ENCODE measurements around the gene AGBL2. TPM values are rescaled to one million over a fixed set of nuclear protein-coding genes. Genes with fewer than 3 reads are reported as not detected.

Gene AGBL2
- total and polyA plus RNA-seq, 2 of the 8 experiments (the other 6 are each of a cell fraction or from before 2014, with no cell fraction given): 2.1 to 6.5 TPM

- Histone ChIP-seq H2BK12ac (ENCODE audit: low read depth, low read length) (no peak overlapping the region), H3K4me1 (replicated peaks in 1 of 4; ENCODE audit: control insufficient read depth in 3 of 4, insufficient read depth in 4 of 4, low read length in 3 of 4) (no peaks in the 10 kb centered on the region), H3K18ac (ENCODE audit: extremely low read depth, low read length) (no peak overlapping the region), H2BK5ac (ENCODE audit: low read depth, low read length) (no peak overlapping the region), H3K4me2 (ENCODE audit: insufficient read depth in 1 of 2, low read depth in 2 of 2, low read length in 2 of 2) (no peak overlapping the region), H3K9ac (replicated peaks in 1 of 4; ENCODE audit: extremely low read depth in 1 of 4, low read depth in 3 of 4, low read length in 3 of 4) (no peak overlapping the region), H3K56ac (replicated peaks; ENCODE audit: insufficient read length, low read depth, low read length) (no peak overlapping the region), H4K8ac (ENCODE audit: extremely low read depth, insufficient read depth, low read length) (no peak overlapping the region), H3K9me3 (ENCODE audit: insufficient read depth in 2 of 2, low read depth in 1 of 2, low read length in 1 of 2) (no peaks in the 10 kb centered on the region), H3K4ac (replicated peaks; ENCODE audit: insufficient read length, low read depth, low read length) (no peak overlapping the region), H3K27me3 (replicated peaks in 1 of 4; ENCODE audit: control insufficient read depth in 3 of 4, extremely low read depth in 1 of 4, insufficient read depth in 3 of 4, low read length in 3 of 4) (no peaks in the 10 kb centered on the region), H4K20me1 (replicated peaks in 1 of 2; ENCODE audit: control insufficient read depth in 1 of 2, insufficient read depth in 2 of 2, low read length in 2 of 2) (peaks cover 0 to 2% of the 10 kb centered on the region in 2 experiments), H3K23ac (ENCODE audit: insufficient read length) (no peak overlapping the region), H4K5ac (ENCODE audit: insufficient read length, low read depth, low read length) (no peak overlapping the region), H3K79me1 (ENCODE audit: low read depth, low read length) (no peaks in the 10 kb centered on the region), H2AK5ac (ENCODE audit: low read depth, low read length) (no peak overlapping the region), H3K27ac (ENCODE audit: low read depth, low read length) (no peak overlapping the region), H3K23me2 (ENCODE audit: low read depth, low read length) (no peaks in the 10 kb centered on the region), H3K36me3 (ENCODE audit: control insufficient read depth in 2 of 4, insufficient read depth in 4 of 4, low read length in 3 of 4) (peaks cover 30 to 84% (median 69%) of the 10 kb centered on the region in 4 experiments), H2BK20ac (ENCODE audit: low read length) (no peak overlapping the region), H4K91ac (replicated peaks; ENCODE audit: insufficient read length, low read length) (no peak overlapping the region), H2BK120ac (replicated peaks; ENCODE audit: low read depth, low read length) (no peak overlapping the region), H3K4me3 (ENCODE audit: extremely low read depth in 1 of 4, insufficient read depth in 2 of 4, low read depth in 3 of 4, low read length in 4 of 4) (no peak overlapping the region), H3K79me2 (ENCODE audit: control insufficient read depth in 1 of 2, insufficient read depth in 2 of 2, low read length in 2 of 2) (no peaks in the 10 kb centered on the region), H2AFZ (ENCODE audit: low read length) (no peak overlapping the region), H2BK15ac (ENCODE audit: low read length) (no peak overlapping the region), H3K14ac (ENCODE audit: insufficient read length) (no peak overlapping the region)
- ChIA-PET CTCF (ENCODE audit: partially characterized antibody) (no interaction called here), POLR2A (ENCODE audit: partially characterized antibody) (interaction anchor here (0.5 to 2.6 kb wide), 5 partner anchors 10 to 100 kb away, joined by 3 to 5 read pairs (median 3); no protein-coding TSS in a partner anchor)
- DNase-seq (ENCODE audit: low read depth in 1 of 2, low spot score in 2 of 2) (no peak), FAIRE-seq (no peak)
- 90% methylated on average over 6 of the region's 6 CpGs; no CpG with 5 or more reads in 1 of the 2 experiments for WGBS, 2 experiments (ENCODE audit: extremely low coverage in 1 of 2, insufficient coverage in 1 of 2, insufficient read length in 1 of 2, insufficient replicate concordance in 2 of 2, low coverage in 1 of 2, low lambda C conversion rate in 2 of 2, missing lambda C conversion rate in 1 of 2)
- no peak for TF ChIP-seq NANOG (IDR thresholded peaks at IDR 0.05; ENCODE audit: insufficient read depth, low read depth, low read length, poor library complexity, severe bottlenecking)
- no peak for TF ChIP-seq ZNF274 (IDR thresholded peaks at IDR 0.05; ENCODE audit: borderline replicate concordance, extremely low read depth, low read length)
These were observed 16.3 kb upstream of the AGBL2 start for GRCh38 chr11:47731475-47731874.

All from H1 (cell line).